SHP77 (cell line): ENCODE results near the gene ABCA4.
"Not testable (repeated sequence)": the region's sequence is repeated elsewhere in the genome, so short reads cannot be mapped to it uniquely, and the experiment has no call there.

Experiments used
- DNase-seq, 2 experiments: peaks; one replicate each; lab custom pipeline; 2025; lab: John Stamatoyannopoulos, UW

The ABCA4 gene

DNA sequence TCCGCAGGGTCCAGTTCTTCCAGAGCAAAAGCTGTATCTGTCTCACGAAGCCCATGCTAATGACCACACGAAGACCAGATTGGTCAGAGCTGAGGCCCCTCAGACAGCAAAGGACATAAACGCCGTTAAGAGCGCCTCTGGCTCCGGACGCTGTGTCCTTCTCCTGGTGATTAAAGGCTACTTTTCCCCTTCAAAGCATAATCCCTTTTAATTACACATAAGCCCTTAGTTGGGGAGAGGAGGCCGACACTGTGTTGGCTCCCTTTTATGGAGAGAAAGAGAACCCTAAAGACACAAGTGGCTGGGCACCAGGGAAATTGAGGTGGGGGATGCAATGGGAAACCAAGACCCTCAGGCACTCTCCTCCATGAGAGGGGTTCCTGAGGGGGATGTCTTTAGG, at the start of gene ABCA4:
TSS of gene ABCA4 (minus strand) at position 158 of the 400 bp plus-strand sequence. CDS start at position 55, 103 bp downstream.
- no peak for DNase-seq

GRCh38 chr1:94169126-94169525, 48.2 kb upstream of the ABCA4 start:
- DNase-seq: no peak

DNA sequence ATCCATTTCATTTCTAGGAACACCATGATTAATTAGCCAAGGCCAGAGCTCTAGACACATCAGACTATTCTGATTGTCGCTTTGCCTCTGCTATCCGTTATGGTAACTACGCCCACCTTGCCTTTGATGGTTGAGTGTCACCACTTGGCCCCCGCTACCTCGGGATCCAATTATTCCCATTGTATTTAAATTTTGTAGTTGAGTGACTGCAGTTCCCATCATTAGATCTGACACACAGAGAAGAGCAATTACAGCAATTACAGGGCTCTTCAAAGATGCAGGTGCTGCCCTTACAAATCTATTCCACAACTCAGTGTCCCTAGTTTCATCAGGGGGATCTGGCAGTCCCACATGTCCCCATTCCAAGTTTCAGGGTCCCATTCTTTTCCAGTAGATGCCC, 44.9 kb upstream of the ABCA4 start:
- DNase-seq: no peak

DNA sequence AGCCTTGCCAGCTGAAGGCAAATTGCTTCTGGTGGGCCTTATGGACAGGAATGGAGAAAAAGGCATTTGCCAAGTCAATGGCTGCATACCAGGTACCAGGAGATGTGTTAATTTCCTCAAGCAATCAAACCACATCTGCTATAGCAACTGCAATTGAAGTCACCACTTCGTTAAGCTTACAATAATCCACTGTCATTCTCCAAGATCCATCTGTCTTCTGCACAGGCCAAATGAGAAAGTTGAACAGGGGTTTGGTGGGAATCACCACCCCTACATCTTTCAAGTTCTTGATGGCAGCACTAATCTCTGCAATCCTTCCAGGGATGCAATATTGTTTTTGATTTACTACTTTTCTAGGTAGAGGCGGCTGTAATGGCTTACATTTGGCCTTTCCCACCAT, 43.9 kb upstream of the ABCA4 start:
- DNase-seq: not testable (repeated sequence)

- DNase-seq: not testable (repeated sequence)
Observed at GRCh38 chr1:94164121-94164520, 43.2 kb upstream of the ABCA4 start.

- DNase-seq: not testable (repeated sequence)
Observed at GRCh38 chr1:94163249-94163648, 42.3 kb upstream of the ABCA4 start.

GRCh38 chr1:94160811-94161210, 39.9 kb upstream of the ABCA4 start:
- DNase-seq: peak; percentile 27 to 33

GRCh38 chr1:94156096-94156625, 35.2 kb upstream of the ABCA4 start:
- DNase-seq: no peak

- no peak for DNase-seq
Observed at GRCh38 chr1:94154989-94155388, 34.0 kb upstream of the ABCA4 start.

DNA sequence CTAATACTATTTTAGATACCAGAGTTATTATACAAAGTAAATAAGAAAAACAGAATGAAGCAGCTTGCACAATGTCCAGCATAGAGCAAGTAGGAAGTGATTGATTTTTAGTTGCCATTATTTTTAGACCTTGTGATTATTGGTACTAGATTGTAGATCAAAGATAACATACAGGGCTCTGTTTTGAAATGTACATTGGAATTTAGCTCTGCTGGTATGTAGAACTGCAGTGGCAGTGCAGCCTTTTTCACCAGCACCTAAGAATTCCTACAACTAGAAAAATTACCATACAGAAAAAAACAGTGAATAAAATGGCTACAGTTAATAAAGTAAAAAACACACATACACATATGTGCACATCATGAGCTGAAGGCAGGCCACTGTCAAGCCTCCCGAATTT, 32.2 kb upstream of the ABCA4 start:
- DNase-seq: no peak

DNA sequence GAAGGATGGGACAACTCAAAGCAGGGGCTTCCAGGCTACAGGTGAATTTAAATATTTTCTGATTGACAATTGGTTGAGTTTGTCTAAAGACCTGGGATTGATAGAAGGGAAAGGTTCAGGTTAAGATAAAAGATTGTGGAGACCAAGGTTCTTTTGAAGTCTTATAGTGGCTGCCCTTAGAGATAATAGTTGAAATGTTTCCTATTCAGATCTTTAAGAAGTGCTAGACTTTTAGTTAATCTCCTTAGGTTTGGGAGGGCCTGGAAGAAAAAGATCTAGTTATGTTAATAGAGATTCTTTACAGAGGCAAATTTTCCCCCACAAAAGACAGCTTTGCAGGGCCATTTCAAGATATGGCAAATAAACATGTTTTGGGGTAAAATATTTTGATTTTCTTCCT, 28.2 kb upstream of the ABCA4 start:
- not testable (repeated sequence) for DNase-seq

- DNase-seq: no peak
Observed at GRCh38 chr1:94146273-94146672, 25.3 kb upstream of the ABCA4 start.

- no peak for DNase-seq
Observed at GRCh38 chr1:94144836-94145235, 23.9 kb upstream of the ABCA4 start.

DNA sequence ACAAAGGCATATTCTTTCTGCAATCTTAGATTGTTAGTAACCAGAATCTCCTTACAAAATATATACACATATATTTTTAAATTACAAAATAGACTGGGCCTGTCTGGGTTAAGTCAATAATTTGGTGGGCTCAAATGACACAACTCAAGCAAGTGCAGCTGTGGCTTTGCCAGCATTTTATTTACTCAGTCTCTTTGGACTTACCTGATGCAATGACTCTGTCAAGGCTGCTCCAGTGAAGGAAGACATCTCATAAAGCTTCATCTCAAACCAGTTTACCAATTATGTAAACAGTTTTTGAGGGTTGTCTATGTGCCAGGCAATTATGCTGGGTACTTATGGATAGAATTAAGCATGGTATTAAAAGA, 22.8 kb upstream of the ABCA4 start:
- DNase-seq: peak; percentile 43 to 45

DNA sequence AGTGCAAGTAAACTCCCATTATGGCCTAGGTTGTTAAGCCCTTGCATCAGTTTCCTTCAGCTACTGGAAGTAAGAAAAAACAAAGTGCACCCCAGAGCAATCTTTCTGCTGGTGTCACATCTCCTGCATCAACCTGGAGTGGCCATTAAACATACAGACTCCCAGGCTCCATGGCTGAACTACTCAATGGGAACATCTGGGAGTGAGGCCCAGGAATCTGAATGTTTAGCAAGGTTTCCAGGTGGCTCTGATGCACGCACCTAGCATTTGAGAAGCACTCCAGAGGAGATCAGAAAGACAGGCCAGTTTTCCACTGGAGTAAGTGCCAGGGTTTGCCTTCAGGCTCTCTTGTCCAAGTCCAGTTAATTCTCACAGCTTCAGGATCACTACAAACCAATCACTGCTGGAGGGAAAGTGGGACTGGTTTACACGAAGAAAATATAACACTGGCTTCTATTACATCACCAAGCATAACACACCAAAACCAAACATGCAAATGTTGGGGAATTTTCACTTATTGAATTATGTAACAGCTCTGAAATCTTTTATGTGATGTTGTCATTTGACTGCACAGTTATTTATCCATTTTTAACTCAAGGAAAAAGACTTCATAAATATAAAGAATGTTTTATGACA, 22.3 kb upstream of the ABCA4 start:
- peak in 1 of 2 experiments; percentile 18 for DNase-seq

GRCh38 chr1:94142583-94142982, 21.6 kb upstream of the ABCA4 start:
- no peak for DNase-seq

- DNase-seq: no peak
Observed at GRCh38 chr1:94142022-94142421, 21.1 kb upstream of the ABCA4 start.

DNA sequence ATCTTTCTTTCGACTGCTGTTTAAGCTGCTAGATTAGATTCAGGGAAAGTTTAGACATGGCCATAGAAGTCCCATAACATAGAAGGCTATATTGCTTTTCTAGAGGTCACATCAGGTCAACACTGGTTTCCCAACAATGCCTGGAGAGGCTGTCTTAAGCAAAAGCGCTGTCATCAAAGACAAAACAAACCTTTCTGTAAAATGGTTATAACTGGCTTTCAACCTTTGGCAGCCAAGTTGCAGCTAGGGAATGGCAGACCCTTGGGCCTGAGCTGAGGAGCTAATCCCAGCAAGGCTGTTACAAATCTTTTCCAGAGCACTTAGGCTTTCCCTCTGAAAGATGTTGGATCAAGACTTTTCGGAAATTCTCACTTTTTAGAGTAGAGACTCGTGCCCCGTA, 11.2 kb upstream of the ABCA4 start:
- no peak for DNase-seq

DNA sequence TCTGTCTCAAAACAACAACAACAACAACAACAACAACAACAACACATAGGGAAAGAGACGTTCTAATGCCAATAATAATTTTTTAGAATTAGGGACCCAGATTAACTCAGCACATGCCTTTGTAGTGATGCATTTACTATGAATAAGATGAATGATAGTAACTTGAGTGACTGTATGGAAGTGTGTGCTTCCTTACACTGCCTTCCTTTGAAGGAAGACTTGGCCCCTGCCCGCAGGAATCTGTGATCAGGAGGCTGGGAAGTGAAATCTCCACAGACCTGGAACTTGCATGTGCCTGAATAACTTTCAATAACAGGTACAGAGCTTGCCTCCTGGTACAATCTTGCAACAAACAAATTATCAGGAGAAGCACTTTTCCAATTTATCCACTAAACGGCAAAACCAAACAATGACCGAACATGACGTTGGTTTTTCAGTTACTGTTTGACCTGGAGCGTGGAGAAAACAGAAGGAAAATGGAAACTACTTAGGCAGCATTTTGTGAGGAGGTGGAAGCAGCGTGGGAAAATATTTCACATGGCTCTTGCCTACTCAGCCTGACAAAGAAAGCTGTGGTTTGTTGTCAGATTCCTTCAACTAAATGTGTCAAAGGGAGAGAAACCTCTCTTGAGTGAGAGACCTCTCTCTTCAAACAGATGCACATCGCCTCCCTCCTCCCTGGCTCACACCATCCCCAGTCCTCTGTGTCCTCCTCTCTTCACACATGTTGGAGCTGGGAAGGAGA, 10.1 kb upstream of the ABCA4 start:
- DNase-seq: no peak

DNA sequence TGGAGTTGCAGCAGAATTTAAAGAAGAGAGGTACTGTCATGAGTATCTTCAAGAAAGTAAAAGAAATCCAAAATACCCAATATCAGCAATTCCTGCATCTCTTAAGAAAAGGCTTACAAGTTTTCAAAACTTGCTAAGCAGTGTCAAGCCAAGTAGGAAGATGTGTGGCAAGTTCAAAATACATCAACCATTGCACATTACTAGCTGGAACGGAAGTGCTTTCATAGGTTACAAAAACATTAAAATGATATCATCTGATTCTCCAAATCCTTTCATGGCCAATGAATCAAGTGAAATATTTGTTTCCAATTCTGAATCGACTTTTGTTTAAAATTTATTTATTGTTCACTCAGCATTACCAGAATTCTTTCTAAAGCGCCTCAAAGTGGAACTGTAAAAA, 5.7 kb upstream of the ABCA4 start:
- DNase-seq: no peak

DNA sequence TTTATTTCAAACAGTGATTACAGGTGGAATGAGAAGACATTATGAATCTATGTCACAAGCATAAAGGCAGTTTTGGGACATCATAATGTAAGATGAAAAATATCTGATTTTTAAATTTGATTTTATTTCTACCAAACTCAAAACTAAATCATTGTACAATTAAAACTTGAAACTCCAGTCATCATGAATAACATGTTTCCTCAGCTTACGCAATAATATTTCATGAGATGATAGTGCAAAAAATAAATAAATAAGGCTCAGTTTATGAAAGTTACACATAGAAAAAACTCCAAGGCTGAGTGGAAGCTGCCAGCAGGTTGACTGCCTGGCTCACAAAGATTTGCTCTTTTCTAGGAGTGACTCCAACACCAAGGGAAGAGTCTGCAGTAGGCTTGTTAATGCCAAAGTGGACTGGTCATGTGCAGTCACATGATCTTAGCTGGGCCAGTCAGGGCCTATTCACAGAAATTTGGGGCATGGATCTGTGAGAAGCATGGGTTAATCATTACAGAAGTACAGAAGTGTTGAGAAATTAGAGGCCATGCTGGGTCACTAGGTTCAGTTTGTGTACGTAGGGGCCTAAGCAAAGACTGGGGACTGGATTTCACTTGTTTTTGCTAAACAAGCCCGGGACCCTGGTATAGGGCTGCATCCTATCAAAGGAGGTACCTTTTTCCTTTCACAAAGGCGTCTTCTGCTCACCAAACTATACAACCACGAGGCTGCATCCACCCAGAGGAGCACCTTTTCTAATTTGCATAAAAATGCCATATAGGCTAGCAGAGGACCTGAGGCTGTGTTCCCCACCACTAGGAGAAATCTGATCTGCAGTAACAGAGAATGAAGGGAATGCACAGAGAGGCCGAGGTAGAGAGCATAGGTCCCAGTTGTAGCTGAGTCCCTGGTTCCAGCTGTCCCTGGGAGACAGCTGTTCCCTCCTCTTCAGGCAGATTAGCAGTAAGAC, 4.9 kb upstream of the ABCA4 start:
- no peak for DNase-seq

- DNase-seq: no peak
Observed at GRCh38 chr1:94124538-94124937, 3.6 kb upstream of the ABCA4 start.
